GM18520 (cell line): ENCODE data around the gene TEX36.
"Not testable (repeated sequence)": the region's sequence is repeated elsewhere in the genome, so short reads cannot be mapped to it uniquely, and the experiment has no call there.

Source experiments
- ATAC-seq: cut with Tn5 transposase; IDR thresholded peaks from one replicate; pipeline ENCODE4 v1.9.1; 2021; ENCODE audit not compliant: unreplicated experiment

TEX36 gene

DNA sequence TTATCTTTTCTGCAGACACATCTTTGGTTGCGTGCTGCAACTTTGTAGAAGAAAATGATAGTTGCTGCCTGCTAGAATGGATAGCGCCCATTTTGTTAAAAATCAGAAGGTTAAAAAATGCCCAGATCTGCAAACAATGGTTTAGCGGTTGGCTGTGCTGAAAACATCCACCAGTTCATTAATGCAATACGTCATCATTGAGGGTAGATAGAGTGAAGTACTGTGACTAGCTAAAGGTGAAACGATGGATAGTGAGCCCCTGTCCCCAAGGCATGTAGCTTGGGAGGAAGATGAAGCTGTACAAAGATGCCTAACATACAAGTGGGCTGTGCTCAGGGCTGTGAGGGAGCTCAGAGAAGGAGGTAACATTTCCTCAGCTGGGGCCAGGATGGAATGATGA, 48.4 kb downstream of the TEX36 start:
- ATAC-seq: no peak

DNA sequence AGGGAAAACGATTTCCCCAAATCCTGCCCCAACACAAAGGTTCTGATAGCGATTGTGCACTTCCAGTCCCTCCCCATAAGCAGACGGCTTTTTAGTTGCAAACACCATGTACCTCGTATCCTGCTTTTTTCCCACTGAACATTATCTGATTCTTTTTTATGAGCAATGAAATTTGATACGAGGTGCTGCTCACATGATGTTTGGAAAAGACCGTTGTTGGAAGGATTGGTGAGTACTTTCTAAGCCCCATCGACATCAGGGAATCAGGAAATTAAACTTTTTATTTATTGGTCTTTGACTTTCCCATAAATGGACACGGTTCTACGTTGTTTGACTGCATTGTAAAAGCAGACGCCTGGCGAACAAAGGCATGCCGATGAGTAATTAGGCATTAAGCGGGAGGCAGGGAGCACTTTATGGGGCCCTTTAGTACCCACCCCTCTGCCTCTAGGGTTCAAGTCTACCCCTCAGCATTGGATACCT, 49.4 kb downstream of the TEX36 start:
- ATAC-seq: no peak

- ATAC-seq: no peak
Measured at GRCh38 chr10:125631806-125632205, 51.2 kb downstream of the TEX36 start.

DNA sequence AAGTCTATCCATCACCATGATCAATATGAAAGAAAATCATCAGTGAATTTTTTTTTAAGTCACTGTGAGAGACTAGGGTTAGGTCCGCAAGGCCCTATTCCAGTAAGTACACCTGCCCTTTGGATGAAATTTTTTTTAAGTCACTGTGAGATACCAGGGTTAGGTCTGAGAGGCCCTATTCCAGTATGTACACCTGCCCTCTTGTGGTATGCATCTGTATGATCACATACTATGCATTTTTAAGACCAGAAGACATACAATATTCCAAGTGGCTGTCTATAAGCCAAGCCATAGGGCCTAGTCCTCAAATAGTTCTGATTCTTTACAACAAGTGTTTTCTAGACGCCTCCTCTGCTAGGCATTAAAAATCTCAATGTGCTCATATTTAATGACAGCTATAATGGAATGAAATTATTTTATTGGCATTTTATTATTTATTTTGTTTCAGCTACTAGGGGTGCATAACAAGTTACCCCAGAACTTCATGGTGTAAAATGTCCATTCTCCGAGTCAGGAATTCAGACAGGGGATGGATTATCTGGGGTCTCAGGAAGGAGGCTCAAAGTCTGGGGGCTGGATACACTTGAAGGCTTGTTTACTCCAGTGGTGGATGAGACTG, 53.1 kb downstream of the TEX36 start:
- no peak for ATAC-seq

DNA sequence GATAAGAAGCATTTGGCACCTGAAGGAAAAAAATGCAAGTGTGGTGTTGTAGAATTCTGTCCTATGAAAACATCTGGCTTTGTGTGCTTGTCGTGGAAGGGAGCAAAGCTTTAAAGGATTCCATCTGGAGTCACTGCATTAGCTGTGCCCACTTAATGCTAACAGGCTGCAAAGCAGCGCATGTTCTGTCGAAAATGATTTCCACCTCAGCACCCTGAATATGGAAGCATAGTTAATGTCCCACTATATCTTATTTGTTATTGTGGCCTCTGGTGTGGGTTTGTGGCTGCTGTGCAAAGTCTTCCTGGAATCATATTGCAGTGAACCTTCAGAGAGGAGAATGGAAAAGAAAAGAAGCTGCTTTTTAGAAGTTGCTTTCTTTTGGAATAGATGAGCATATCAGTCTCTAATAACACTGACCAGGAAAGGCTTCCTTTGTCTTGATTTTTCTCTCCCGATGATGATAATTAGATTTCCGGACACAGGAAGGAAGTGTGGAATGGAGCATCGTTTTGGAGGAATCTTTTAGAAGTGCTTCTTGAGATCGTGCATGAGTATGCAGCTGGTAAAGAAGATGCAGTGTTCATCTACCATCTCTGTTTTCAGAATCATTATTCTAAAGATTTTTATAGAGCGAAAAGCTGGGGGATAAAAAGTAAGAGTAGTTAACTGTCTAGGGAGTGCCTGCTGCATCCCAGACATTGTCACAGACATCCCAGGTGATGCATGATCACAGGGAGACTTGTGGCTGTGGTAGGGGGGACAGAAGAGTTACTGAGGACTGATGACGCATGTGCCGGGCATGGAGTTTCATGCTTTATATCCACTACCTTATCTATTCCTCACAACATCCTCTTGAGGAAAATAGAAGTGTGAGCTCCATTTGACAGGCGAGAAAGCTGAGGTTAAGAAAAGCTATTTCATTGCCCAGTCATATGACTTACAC, 54.6 kb downstream of the TEX36 start:
- ATAC-seq: no peak

DNA sequence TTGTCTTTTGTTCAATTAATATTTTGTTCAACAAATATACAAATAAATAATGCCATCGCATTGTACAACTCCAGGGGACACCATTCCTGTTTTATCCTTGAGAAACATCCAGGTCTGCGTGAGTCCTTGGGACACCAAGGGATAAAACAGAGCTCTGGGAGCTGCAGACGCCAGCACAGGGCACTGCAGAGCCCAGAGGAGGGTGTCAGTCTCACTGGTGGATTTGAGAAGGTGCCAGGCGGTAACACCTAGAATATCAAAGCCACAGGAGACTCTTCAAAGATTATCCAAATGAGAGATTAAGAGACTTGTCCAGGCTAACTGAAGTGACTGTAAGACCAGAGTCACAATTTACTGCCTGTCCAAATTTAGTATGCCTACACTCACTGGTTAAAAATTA, 55.3 kb downstream of the TEX36 start:
- ATAC-seq: no peak

DNA sequence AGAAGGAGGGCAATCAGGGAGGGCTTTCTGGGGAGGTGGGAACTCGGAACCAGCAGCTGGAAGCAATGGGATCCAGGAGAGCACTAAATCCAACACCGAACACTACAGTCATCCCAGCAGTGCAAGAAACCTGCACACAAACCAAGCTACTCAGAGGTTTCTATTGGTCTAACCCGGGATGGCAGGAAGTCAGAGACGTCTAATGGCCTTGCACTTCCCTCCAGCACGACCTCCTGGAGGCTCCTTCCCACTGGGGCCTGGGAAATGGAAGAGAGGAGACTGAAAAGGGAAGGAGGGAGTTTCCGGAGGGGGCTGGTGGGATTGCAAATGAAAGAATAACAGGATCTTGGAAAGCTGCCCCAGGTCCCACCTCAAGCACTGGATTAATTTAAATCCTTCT, 56.3 kb downstream of the TEX36 start:
- ATAC-seq: no peak

GRCh38 chr10:125625586-125625985, 57.4 kb downstream of the TEX36 start:
- ATAC-seq: no peak

DNA sequence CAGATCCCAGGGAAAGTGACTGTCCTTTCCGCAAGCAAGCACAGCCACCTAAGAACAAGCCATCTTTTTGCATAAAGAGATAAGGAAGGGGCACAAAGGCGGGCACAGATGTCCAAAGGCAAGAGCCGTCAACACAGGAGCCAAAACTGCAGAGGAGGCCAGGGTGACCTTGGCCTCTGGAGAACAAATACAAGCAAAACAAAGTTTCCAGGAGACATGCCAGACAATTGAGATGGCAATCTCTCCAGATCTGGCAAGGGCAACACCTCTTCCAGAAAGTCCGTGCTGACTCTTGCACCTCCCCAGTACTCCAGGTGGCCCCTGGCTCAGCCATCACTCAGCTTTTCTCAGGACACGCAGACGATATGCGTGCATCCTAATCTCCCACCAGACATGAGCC, 58.2 kb downstream of the TEX36 start:
- ATAC-seq: no peak

GRCh38 chr10:125621052-125621451, 61.9 kb downstream of the TEX36 start:
- no peak for ATAC-seq

DNA sequence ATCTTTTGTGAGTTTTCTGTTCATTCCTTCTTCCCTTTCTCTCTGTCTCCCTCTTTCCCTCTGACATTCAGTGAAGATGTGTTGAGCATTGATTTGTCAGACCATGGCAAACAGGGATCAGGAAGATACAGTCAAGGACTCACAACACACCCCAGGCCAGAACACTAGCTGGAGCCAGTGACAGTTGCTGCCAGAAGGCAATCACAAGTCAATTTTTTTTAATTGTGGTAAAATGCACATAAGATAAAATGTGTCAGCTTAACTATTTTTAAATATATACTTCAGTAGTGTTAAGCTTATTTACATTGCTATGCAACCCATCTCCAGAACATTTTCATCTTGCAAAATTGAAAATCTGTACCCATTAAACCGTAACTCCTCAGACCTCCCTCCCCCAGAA, 62.6 kb downstream of the TEX36 start:
- ATAC-seq: no peak

GRCh38 chr10:125613062-125613461, 69.9 kb downstream of the TEX36 start:
- not testable (repeated sequence) for ATAC-seq

DNA sequence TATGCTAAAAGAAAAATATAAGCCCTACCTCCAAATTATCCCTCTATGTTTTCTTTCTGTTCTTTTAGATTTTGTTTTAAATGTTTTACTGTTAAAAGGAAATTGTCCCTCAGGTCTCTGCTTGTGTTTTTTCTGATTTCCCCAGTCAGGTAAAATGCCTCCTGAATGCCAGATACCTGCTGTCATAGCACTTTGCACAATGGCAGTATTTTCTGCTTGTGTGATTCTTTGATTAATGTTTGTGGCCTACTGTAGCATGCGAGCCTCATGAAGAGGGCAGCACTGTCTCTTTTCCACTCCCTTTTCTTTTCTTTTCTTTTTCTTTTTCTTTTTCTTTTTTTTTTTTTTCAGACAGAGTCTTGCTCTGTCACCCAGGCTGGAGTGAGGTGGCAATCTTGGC, 71.2 kb downstream of the TEX36 start:
- no peak for ATAC-seq

DNA sequence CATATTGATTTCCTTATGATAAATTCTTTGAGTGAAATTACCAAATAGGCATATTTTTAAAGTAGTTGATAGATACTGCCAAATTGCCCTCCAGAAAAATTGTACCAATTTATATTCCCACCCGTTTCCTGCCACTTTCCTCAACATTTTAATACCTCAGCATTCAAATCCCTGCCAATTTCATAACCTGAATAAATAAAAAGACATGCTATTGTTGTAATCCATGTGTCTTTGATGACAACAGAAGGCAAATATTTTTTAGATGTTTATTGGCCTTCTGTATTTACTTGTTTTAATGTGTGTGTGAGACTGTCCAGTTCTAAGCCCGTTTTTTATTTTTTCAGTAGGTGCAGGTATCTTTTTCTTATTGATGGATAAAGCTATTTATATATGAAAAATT, 71.7 kb downstream of the TEX36 start:
- ATAC-seq: no peak

- ATAC-seq: no peak
Measured at GRCh38 chr10:125609859-125610258, 73.1 kb downstream of the TEX36 start.

DNA sequence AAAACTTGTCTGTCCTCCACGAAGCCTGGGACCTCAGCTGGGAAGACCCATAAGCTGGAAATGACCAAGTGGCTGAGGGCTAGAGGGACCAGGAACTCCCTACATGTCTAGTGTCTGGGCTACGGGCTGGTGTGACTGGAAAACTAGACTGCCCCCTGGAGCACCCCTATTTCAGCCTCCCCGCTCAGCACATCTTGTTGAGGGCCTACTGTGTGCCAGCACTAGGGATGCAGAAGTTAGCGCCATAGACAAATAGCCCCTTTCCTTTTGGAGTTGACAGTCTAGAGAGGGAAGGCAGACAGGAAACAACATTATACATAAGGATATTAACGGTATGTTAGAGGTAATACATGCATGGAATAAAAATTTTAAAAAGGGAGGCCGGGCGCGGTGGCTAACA, 74.5 kb downstream of the TEX36 start:
- no peak for ATAC-seq

GRCh38 chr10:125607689-125608290, 75.2 kb downstream of the TEX36 start:
- ATAC-seq: no peak

DNA sequence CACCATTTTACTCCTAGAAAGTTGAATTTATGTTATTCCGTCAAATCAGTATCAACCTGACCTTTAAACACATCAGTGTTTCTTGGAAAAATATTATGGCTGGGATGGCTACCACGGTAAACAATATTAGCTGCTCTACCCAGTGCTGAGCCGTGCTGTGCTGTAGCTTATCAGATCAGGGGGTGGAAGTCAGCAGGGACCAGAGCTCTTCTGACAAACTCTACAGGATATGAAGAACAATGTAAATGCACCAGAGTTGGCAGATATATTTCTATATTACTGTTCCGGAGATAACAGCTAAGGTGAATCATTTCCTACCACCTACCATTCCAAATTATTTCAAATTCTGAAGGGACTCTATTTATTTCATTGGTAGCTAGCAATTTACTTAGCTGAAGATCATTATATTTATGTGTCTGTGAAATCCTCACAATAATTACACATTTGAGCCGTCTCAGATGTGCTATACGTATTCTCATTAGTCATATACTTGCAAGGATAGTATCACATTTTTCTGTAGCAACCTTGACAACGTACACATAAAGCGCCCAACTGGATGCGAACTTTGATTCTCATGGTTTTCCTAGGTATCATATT, 76.5 kb downstream of the TEX36 start:
- no peak for ATAC-seq
